Measurements from ENCODE around the gene NFIX. TPM values are rescaled to one million over a fixed set of nuclear protein-coding genes. Genes with fewer than 3 reads are reported as not detected.

The NFIX gene
- total RNA-seq, 8 experiments from 2014 or later = under 0.01 to 72.3 (median 6.4) TPM

- ATAC-seq (replicated peaks in 6 of 8) = peak in 1 of 8 experiments; percentile 11
- WGBS, 10 experiments = 28 to 100% (median 64%) methylated on average over 1 to 8 of the region's 13 CpGs; no CpG with 5 or more reads in 2 of the 10 experiments
- no peak overlapping the region for H3K27ac ChIP-seq
- no peak overlapping the region for H3K4me3 ChIP-seq
- H3K4me1 ChIP-seq (replicated peaks in 1 of 2) = no peaks in the 10 kb centered on the region
- in situ Hi-C loops (cut with MboI; ENCODE audit: low pct_unique_long_range_greater_than_20kb in 2 of 9, low sequenced_read_pairs in 9 of 9, unreplicated experiment in 9 of 9) = no loop called here
Observed at GRCh38 chr19:13044231-13044836, 49.1 kb downstream of the NFIX start.

DNA sequence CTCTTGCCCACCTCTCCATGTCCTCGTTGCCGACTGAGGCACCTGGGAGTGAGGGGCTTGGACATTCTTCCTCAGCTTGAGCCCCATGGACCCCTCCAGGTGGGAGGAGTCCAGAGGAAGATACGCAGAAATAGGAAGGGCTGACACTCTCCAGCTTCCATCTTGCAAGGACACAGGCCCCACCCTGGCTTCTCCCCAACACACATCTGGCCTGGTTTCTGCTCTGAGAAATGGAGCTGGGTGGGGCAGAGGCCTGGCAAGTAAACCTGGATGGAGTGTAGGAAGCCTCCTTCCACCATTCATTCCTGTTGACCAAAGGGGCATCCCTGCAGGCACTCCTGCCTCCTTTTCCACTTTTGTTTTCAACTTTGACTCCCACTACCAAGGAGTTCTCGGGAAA, 50.5 kb downstream of the NFIX start:
- in situ Hi-C loops (cut with MboI; ENCODE audit: low pct_unique_long_range_greater_than_20kb in 2 of 9, low sequenced_read_pairs in 9 of 9, unreplicated experiment in 9 of 9) = no loop called here
- 40 to 67% (median 63%) methylated on average over 1 to 2 of the region's 4 CpGs; no CpG with 5 or more reads in 7 of the 10 experiments for WGBS, 10 experiments
- Histone ChIP-seq H3K27ac (no peak overlapping the region), H3K4me1 (replicated peaks in 1 of 2) (no peaks in the 10 kb centered on the region), H3K4me3 (no peak overlapping the region)
- ATAC-seq (replicated peaks in 6 of 8) = peak in 3 of 8 experiments; percentile 19 to 85 (median 55)

- in situ Hi-C loops (cut with MboI; ENCODE audit: low pct_unique_long_range_greater_than_20kb in 2 of 9, low sequenced_read_pairs in 9 of 9, unreplicated experiment in 9 of 9) = no loop called here
- no peak for ATAC-seq (replicated peaks in 6 of 8)
- Histone ChIP-seq H3K4me1 (replicated peaks in 1 of 2) (peaks cover 9 to 14% of the 10 kb centered on the region in 2 donors), H3K4me3 (no peak overlapping the region), H3K27ac (no peak overlapping the region)
- WGBS, 10 experiments = 0 to 100% (median 85%) methylated on average over 1 to 7 of the region's 7 CpGs; no CpG with 5 or more reads in 2 of the 10 experiments
Observed at GRCh38 chr19:13047374-13047773, 52.1 kb downstream of the NFIX start.

DNA sequence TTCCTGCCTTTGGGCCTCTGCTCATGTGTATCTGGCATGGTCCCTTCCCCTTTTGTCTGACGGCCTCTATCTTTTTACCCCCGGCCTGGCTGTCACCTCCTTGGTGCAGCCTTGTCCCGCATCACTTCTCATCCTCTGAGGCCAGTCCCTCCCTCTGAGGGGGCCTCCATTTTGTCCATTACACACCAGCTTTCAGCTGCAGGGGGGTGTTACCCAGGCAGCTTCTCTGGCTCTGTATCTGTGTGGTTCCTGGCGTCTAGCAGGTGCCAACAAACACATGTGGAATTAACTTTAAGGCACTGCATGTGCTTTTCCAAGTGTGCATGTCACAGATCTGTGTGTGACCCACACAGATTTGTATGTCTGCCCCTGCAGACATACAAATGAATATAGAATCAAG, 55.0 kb downstream of the NFIX start:
- no peak for ATAC-seq (replicated peaks in 6 of 8)
- peaks cover 23 to 37% of the 10 kb centered on the region in 2 donors for H3K4me1 ChIP-seq (replicated peaks in 1 of 2)
- H3K4me3 ChIP-seq = no peak overlapping the region
- in situ Hi-C loops (cut with MboI; ENCODE audit: low pct_unique_long_range_greater_than_20kb in 2 of 9, low sequenced_read_pairs in 9 of 9, unreplicated experiment in 9 of 9) = no loop called here
- 18 to 100% (median 48%) methylated on average over 1 to 3 of the region's 4 CpGs; no CpG with 5 or more reads in 4 of the 10 experiments for WGBS, 10 experiments
- H3K27ac ChIP-seq = no peak overlapping the region

GRCh38 chr19:13051557-13052165, 56.4 kb downstream of the NFIX start:
- Histone ChIP-seq H3K4me1 (replicated peaks in 1 of 2) (peaks cover 28 to 49% of the 10 kb centered on the region in 2 donors), H3K4me3 (no peak overlapping the region), H3K27ac (no peak overlapping the region)
- 0 to 10% (median 0%) methylated on average over 1 to 11 of the region's 23 CpGs; no CpG with 5 or more reads in 4 of the 10 experiments for WGBS, 10 experiments
- in situ Hi-C loops (cut with MboI; ENCODE audit: low pct_unique_long_range_greater_than_20kb in 2 of 9, low sequenced_read_pairs in 9 of 9, unreplicated experiment in 9 of 9) = no loop called here
- ATAC-seq (replicated peaks in 6 of 8) = peak; percentile 3 to 64 (median 34)

DNA sequence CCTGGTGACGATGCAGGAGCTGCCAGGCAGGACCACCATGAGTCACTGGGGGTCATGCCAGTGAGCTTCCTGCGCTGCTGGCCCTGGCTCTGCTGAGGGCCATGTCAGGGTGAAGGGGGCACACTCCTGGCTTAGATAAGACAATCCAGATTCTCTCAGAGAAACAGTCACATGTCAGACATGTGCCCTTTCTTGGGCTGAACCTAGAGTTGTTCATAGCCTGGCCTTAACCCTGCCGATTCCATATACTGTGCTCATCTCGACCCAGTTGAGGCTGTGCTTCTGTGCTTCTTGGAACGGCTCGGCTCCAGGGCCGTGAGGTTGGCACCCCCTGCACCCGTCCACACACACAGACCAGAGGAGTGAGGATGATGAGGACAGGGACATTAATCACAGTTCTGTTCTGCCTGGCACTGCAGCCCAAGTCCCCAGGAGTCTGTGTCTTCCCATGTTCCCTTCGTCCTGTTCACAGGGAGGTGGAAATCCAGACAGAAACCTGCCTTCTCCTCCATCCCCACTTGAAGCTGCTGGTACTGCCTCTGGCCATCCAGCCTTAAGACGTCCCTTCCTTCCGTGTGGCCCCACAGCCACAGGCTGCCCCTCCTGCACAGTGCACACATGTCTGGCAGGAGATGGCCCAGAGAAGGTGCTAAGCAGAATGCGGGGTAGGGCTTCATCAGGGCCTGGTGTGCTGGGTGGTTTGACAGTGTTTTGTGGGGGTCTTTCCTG, 57.3 kb downstream of the NFIX start:
- 40 to 100% (median 77%) methylated on average over 1 to 7 of the region's 12 CpGs; no CpG with 5 or more reads in 5 of the 10 experiments for WGBS, 10 experiments
- ATAC-seq (replicated peaks in 6 of 8) = no peak
- Histone ChIP-seq H3K4me1 (replicated peaks in 1 of 2) (peaks cover 28 to 49% of the 10 kb centered on the region in 2 donors), H3K4me3 (no peak overlapping the region), H3K27ac (no peak overlapping the region)
- in situ Hi-C loops (cut with MboI; ENCODE audit: low pct_unique_long_range_greater_than_20kb in 2 of 9, low sequenced_read_pairs in 9 of 9, unreplicated experiment in 9 of 9) = no loop called here

DNA sequence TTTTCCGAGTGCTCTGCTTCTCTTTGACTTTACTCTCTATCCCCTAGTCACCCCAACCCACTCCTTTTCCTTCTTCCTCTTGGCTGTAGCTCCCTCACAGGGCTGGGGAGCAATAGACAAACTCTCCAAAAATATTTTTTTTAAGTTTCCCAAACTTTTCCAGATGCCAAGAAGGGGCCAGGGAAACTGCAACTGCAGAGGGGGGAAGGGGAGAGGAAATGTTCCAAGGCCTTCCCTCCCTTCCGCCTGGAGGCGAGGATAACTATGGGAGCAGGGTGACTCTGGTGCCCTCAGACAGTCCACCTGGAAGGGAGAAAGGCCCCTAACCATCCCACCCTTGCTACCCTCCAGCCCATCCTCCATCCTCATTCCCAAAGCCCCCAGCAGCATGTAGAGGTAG, 58.0 kb downstream of the NFIX start:
- no peak overlapping the region for H3K4me3 ChIP-seq
- 45 to 100% (median 71%) methylated on average over 1 to 2 of the region's 3 CpGs; no CpG with 5 or more reads in 5 of the 10 experiments for WGBS, 10 experiments

DNA sequence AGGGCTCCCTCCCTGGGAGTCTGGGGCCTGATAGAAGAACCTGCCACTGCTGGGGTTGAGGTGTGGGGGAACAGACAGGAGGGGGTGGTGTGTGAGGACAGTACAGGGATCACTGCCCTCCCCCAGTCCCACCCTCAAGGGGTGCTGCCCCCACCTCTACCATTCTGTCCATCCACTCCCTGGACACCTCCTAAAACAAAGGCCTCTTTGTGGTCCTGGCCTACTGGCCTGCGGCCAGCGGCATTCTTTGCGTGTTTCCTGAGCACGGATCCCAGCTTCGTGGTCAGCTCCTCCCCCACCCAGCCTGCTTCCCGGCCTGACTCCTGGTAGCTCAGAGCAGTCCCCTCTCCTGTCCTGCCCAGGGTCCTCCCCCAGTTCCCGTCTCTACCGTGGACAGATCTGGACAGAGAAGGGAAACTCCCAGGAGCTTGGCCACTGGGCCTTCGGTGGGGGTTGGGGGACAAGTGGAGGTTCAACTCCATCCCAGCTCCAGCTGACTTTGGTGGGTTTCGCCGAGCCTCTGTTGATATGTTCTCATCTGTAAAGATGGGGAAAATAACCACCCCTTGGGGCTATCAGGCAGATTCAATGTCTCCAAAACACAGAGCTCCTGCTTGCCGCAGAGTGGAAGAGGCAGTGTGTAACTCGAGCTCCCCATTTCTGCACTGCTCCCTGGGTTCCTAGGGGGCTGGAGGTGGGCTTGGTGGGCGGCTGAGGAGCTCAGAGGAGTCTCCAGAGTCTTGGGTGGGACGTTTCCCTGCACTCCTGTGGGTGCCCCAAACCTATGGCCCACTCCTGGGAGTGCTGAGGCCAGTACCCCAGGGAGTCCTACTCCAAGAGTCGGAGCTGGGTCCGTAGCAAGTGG, 58.7 kb downstream of the NFIX start:
- peak; percentile 28 to 77 (median 52) for ATAC-seq (replicated peaks in 6 of 8)
- WGBS, 10 experiments = 0 to 40% (median 21%) methylated on average over 1 to 8 of the region's 17 CpGs; no CpG with 5 or more reads in 6 of the 10 experiments
- in situ Hi-C loops (cut with MboI; ENCODE audit: low pct_unique_long_range_greater_than_20kb in 2 of 9, low sequenced_read_pairs in 9 of 9, unreplicated experiment in 9 of 9) = no loop called here
- H3K4me1 ChIP-seq (replicated peaks in 1 of 2) = peaks cover 28 to 49% of the 10 kb centered on the region in 2 donors
- H3K4me3 ChIP-seq = no peak overlapping the region
- no peak overlapping the region for H3K27ac ChIP-seq

More for the DNA sequence above, 58.0 kb downstream of the NFIX start:
- H3K4me1 ChIP-seq (replicated peaks in 1 of 2) = peaks cover 28 to 49% of the 10 kb centered on the region in 2 donors
- in situ Hi-C loops (cut with MboI; ENCODE audit: low pct_unique_long_range_greater_than_20kb in 2 of 9, low sequenced_read_pairs in 9 of 9, unreplicated experiment in 9 of 9) = no loop called here
- no peak for ATAC-seq (replicated peaks in 6 of 8)
- H3K27ac ChIP-seq = no peak overlapping the region

DNA sequence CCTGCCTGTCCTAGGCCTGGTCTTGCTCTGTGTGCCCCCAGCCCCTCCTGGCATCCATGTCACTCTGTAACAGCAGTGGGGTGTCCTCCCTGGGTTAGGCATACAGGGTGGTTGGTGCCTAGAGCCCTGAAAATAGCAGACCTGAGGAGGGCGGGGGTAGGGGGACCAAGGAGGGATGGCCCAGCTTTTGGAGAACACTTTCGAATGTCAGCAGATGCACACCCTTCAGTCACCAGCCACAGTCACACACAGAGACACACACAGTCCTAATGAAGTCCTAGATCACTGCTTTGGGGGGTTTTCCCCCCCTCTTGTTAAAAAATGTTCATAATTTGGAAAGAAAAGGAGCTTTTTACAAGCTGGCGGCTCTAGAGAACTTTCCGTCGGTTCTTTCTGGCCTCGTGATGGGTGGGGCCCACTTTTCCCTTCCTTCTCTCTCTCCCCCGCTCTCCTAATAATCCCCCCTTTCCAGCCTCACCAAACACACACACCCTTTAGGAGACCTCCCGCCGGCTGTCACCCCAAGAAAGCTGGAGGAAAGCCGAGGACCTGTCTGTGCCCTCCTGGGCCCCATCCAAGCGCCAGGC, 59.4 kb downstream of the NFIX start:
- in situ Hi-C loops (cut with MboI; ENCODE audit: low pct_unique_long_range_greater_than_20kb in 2 of 9, low sequenced_read_pairs in 9 of 9, unreplicated experiment in 9 of 9) = no loop called here

DNA sequence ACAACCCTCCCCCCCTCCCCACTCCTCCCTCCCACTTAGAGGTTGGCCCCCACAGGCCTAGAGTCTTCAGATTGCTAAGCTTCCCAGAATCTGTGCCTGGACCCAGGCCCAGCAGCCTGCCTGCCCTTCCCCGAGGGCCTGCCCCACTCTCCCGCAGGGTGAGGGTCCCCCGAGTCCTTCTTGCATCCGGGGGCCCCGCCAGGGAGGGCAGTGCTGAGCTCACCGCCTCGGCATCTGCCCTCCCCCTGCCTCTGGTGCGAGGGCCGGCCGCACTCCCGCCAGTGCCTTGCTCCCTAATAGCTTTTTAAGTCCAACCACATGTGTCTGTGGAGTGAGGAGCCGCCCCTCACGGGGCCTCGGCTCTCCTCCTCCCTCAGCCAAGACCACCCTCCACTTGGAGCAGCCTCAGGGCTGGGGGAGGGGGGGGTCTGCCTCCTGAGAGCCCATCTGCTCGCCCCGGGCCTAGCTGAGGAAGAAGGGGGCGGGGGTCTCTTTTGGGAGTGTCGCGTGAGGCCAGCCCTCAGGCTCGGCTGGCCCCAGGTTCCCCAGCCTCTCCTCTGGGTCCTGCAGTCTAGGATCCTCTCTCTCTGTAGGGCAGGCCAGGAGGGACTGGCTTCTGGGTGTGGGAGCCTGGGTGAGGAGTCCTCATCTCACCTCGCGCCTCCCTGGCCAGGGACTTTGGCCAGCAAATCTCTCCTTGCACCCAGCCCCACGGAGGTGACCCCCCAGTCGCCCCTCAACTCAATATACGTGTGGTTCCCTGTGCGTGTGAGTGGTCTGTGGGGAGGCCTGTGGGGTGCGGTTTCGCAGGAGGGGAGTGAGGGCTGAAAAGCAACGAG, 60.2 kb downstream of the NFIX start:
- WGBS, 10 experiments = 0% methylated on average over 1 of the region's 29 CpGs; no CpG with 5 or more reads in 9 of the 10 experiments
- ATAC-seq (replicated peaks in 6 of 8) = peak; percentile 50 to 75 (median 69)
- peaks cover 28 to 52% of the 10 kb centered on the region in 2 donors for H3K4me1 ChIP-seq (replicated peaks in 1 of 2)
- in situ Hi-C loops (cut with MboI; ENCODE audit: low pct_unique_long_range_greater_than_20kb in 2 of 9, low sequenced_read_pairs in 9 of 9, unreplicated experiment in 9 of 9) = no loop called here
- no peak overlapping the region for H3K4me3 ChIP-seq
- no peak overlapping the region for H3K27ac ChIP-seq

More for the DNA sequence above, 59.4 kb downstream of the NFIX start:
- WGBS, 10 experiments = 0 to 63% (median 22%) methylated on average over 1 to 5 of the region's 11 CpGs; no CpG with 5 or more reads in 6 of the 10 experiments
- H3K4me1 ChIP-seq (replicated peaks in 1 of 2) = peaks cover 28 to 49% of the 10 kb centered on the region in 2 donors
- peak in 3 of 8 experiments; percentile 1 to 18 (median 10) for ATAC-seq (replicated peaks in 6 of 8)
- no peak overlapping the region for H3K27ac ChIP-seq
- no peak overlapping the region for H3K4me3 ChIP-seq

GRCh38 chr19:13056052-13056660, 60.9 kb downstream of the NFIX start:
- peak in 3 of 8 experiments; percentile 6 to 20 (median 11) for ATAC-seq (replicated peaks in 6 of 8)
- 0 to 34% (median 1%) methylated on average over 1 to 6 of the region's 17 CpGs; no CpG with 5 or more reads in 6 of the 10 experiments for WGBS, 10 experiments
- in situ Hi-C loops (cut with MboI; ENCODE audit: low pct_unique_long_range_greater_than_20kb in 2 of 9, low sequenced_read_pairs in 9 of 9, unreplicated experiment in 9 of 9) = no loop called here
- H3K27ac ChIP-seq = no peak overlapping the region
- no peak overlapping the region for H3K4me3 ChIP-seq
- peaks cover 35 to 55% of the 10 kb centered on the region in 2 donors for H3K4me1 ChIP-seq (replicated peaks in 1 of 2)

Measured in motor neuron (in vitro differentiated cells).